SK-N-DZ (cell line): ENCODE results near the gene PIGM. TPM values are rescaled to one million over a fixed set of nuclear protein-coding genes. Genes with fewer than 3 reads are reported as not detected.

Experiments used
- DNase-seq: peaks from one replicate; pipeline ENCODE4 v3.0.0-alpha.2; 2015; ENCODE audit warnings: low spot score
- polyA plus RNA-seq, 2 experiments: library from polyadenylated mRNA; depleted of rRNA; stranded (reverse); fragments of >200 nt; gene quantifications; 2 replicates each; pipeline ENCODE4 v1.2.3, GENCODE V29; 2014

Gene PIGM
- polyA plus RNA-seq (2014; cell fraction: cytosol; rRNA removed): 6.8 and 7.4 TPM in 2 replicates
- 2.7 and 3.1 TPM in 2 replicates for polyA plus RNA-seq (2014; cell fraction: nucleus; rRNA removed)

DNA sequence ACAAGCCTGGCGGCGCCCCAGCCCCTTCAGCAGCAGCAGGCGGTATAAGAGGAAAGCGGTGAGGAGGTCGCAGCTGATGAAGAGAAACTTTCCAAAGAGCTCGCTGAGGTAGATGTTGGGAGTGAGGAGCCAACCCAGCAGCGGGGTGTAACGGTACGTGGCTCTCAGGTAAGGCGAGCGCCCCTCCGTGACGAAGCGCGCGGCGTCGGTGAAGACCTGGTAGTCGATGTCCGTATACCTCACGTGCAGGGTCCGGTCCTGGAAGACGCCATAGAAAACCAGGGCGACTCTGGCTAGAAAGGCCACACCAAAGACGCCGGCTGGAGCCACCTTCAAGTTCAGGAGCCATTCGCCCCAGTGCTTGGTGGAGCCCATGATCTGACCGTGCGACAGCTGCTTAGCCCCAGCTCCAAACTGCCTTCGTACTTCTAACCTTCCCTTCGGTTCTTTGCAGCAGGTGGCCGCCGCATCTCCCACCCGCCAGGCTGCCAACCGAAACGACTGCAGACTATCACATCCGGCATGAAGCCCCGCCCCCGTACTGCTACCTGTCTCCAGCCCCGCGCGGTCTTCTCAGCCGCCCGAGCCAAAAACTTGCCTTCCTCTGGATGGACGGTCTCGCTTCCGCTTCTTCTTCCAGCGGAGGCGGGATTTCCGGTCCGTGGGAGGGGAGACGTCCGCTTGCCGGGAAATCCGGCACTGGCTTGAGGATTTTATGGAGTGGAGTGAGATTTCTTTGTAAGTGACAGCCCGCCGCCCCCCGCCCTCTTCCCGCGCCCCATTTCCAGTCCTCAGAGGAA is at the start of gene PIGM:
PIGM (minus strand) TSS at position 626 of the 800 bp plus-strand sequence; CDS start at position 375, 251 bp downstream.
- peak; percentile 97 for DNase-seq

DNA sequence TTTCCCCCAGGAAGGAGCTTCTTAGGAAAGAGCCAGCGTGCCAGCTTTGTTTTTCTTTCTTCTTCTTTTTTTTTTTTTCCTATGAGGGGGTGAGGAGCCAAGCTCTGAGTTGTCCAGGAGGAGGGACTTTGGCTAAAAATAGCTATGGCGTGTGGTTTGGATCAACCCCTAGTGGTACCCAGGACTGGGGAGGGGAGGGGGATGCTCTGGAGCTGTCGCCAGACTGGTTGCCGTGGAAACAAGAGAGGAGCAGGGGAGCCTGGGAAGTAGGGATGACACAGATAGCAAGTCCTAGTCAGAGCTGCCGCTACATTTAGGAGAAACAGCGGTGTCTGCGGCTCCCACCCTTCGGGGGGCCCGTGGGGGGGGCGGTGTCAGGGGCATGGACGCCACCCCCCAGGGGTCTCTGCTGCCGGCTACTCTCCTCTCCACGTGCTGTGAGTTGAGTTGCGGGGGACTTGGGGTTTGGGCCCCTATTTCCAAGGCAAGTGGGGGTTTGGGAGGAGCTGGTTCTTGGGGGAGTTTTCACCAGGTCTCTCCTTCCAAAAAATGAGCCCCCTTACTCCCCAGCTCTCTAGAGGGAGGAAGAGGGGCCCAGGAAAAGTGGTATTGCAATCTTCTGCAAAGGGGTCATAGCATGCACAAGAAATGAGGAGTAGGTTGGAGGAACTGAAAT is 49.6 kb upstream of the PIGM start, which contains the start of gene KCNJ9:
KCNJ9 (plus strand) TSS at position 278 of the 676 bp plus-strand sequence. CDS start 2,493 bp downstream, outside the sequence.
- DNase-seq: peak; percentile 80

DNA sequence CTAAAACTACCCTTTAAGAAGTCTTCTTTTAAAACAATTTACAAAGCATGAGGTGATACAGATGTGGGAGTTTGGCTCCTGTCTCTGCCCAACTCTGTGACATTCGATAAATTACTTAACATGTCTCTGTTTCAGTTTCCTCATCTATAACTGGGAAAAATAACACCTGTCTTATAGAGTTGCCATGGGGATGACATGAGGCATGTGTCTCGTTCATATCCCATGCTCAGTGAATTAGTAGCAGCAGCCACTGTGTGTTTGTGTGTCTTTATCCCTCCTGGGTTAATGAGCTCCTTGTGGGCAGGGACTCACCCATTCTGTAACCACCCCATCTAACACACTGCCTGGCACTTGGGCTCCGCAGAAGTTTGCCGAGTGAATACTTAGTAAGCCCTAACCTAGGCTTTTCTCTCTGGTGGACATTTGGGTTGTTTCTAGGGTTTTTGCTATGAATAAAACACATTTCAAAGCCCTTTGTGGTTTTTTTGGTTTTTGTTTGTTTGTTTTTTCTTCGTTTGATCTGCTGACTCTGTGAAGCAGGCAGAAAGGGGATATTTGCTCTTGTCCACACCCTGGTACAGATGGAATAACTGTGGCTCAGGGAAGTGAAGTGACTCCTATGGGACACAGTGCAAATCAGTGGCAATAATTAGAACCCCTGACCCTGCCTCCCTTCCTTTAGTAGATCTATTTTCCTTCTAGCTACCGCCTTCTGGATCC is 48.8 kb upstream of the PIGM start:
- DNase-seq: no peak

DNA sequence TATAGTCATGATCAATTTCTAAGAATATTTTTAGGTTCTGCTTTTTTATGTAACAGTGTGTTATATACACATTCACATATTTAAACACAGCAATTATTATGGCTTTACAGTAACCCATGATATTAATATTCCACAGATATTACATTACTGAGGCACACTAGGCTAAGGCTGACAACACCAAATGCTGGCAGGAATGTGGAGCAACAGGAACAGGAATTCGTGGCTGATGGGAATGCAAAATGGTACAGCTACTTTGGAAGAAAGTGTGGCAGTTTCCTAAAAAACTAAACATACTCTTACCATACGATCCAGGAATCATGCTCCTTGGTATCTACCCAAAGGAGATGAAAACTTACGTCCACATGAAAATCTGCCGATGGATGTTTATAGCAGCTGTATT is 47.7 kb upstream of the PIGM start:
- no peak for DNase-seq

DNA sequence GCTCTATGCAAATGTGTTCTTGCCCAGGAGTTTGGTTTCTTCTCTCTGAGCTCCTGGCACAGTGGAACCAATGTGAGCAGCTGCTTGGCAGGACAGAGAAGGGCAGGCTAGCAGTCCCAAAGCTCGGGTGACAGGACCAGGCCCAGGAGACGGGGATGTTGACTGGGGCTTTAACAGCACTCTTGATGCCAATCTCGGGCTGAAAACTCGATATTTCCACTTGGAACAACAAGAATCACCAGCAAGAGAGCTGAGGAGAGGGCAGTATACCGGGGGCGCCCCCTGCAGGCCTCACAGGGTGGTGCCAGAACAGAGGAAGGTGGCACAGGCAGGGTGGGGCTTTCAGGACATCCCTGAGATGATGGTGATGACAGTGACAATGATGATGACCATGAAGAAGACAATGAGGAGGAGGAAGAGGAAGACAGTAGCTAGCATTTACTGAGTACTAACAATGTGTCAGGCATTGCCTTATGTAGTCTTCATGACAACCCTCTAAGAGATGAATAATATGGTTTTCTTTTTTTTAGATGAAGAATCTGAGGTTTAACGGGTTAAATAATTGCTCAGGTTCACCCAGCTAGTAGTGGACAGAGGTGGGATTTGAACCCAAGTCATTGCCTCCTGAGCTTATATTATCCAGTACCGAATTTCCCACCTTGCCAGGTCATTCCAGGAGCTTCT is 46.9 kb upstream of the PIGM start:
- no peak for DNase-seq

DNA sequence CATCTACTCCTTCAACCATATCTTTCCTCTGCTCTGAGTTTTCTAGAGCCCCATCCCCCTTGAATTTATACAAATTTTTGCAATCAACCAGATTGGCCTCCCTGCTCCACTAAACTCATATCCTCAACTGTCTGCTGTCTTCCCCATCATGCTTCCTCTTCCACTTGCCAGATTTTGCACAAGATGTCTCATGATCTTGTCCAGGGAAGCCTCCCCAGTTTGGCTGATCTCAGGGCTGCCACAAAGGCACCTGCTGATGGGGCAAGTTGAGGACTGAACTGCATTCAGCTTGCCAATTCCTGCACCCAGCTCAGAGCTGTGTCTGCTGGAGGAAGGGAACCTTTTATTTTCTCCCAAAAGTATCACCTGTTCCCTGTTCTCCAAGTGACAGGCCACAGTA is 45.7 kb upstream of the PIGM start:
- DNase-seq: no peak

DNA sequence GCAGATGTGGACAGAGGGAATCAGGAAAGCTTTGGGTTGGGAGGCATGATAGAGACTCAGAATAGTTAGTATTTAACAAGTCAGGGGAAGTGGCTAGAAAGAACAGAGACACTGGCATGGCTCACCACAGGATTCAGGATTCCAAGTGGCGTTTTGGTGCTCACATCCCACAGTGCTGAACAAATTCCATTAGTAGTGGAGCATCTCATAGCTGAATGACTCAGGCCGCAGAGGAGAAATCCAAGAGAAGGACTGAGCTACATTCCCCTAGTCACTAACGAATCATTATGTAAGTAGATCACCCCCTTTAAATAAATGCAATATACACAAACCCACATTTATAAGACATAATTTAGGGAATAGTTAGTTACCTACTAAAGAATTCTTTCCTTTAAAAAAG is 44.5 kb upstream of the PIGM start:
- no peak for DNase-seq

DNA sequence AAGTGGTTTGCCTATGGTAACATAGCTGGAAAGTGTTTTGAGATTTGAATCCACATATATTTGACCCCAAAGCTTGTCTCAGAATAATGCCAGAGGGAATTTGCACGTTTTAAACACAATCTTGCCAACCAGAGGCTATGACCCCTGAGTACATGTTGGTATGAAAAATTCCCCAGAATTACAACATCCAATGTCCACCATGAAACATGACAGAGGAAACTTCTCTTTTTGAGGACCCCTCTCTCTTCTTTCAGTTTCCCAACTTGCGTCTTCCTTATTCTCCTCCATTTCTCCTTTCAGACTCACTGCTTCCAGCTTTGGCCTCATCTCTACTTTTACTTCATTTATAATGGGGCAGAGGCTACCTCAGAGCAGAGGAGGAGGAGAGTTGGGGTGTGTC is 44.0 kb upstream of the PIGM start:
- no peak for DNase-seq

DNA sequence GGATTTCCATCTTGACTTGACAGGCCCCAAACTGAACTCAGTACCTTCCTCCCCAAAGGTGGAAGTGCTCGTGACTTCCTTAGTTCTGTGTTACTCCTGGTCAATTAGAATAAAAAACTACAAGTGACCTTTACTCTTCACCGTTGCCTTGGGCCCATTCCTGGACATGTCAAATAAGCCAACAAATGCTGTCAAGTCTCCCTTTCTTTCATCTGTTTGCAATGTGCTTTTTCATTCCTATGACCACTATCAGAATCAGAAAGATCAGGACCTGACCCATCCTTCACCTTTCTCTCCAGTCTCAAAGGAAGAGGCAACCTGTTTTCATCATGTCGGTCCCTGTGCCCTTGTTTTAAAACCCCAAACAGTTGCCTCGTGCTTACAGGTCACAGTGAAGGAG is 43.1 kb upstream of the PIGM start:
- DNase-seq: no peak

DNA sequence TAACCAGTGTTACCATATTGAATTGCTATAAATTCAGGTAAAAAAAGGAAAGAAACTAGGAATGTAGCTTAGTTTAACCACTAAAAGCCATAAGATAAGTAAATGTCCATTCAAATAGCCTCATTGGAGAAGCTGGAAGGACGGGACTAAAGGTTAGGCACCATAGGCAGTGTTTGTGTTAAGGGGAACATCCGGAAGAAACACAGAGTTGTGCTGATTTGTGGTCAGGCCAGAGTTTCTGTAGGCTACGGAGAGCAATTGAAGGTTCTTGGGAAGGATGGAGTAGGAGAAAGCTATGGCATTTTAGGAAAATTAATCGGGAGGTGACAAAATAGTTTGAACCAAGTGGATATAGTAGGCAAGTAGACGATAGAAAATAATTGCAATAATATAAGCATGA is 39.5 kb upstream of the PIGM start:
- no peak for DNase-seq

DNA sequence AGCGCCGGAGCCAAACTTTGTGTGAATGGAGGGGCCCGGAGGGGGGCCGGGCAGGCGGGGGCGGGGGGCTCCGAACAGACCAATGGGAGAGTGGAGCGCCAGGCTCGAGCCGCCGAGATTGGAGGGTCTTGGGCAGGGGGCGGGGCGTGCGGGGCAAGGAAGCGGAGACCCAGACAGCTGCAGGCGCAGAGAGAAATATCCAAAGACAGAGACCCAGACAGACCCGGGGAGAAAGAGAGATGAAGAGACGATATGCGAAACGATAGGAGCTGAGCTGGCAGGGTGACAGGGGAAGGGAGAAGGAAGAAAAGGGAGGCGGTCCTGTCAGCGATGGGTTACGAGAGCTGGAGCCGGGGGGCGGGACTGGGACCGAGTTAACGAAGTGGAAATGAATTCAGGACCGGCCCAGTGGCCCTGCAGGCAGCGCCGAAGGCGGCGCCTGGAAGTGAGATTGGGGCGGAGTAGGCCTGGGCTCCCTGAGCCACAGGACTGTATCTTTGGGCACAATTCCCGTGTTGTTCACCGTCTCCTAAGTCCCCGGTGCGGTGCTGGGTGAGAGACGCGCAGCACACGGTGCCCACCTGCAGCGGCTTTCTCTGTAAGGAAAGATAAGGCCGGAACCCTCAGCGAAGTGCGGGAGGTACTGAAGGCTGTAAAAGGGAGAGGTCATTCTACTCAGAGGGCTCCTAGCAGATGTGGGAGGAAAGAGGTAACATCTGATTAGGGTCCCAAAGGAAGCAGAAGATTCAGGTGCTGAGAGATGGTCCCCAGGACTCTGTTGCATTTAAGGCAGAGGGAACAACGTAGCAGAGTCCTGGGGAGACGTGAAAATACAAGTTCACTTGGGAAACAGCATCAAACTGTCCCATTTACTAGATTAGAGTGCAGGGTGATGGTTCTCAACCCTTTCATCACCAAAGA is 38.7 kb upstream of the PIGM start:
- peak; percentile 62 for DNase-seq

DNA sequence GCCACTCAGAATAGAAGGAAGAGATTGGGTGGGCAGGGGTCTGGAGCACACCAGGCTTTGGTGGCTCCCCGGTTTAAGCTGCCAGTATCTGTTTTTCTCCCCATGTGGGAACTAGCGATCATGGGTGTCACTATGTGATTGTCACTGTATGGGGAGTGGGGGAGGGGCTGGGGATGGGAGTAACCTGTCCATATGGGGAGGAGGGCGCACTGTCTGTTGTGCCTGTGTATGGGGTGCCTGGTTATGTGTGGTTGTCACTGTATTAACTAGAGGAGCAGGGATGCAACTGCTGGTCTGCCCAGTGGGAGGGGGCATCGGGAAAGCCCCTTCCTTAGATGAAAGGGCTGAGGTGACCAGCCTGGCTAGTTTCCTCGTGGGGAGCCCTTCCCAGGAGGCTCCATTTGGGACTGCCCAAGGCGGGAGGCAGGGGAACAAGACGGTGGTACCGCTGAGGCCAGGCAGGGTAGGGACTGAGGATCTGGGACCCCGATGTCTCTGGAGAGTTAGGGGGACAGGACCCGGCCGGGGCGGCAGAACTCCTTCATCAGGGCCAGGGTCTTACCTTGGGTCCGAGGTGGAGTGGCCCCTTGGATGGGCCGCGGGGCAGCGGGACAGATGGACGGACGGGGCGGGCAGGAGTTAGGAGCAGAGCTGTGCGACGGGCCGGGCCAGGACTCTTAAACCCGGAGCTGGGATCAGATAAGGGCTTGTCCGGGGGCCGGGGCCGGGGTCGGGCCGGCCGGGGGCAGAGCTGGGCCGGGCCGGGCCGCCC is 37.9 kb upstream of the PIGM start, which contains the start of gene KCNJ10:
KCNJ10 (minus strand) TSS at position 701 of the 772 bp plus-strand sequence. CDS start 27,628 bp downstream, outside the sequence.
- DNase-seq: no peak

DNA sequence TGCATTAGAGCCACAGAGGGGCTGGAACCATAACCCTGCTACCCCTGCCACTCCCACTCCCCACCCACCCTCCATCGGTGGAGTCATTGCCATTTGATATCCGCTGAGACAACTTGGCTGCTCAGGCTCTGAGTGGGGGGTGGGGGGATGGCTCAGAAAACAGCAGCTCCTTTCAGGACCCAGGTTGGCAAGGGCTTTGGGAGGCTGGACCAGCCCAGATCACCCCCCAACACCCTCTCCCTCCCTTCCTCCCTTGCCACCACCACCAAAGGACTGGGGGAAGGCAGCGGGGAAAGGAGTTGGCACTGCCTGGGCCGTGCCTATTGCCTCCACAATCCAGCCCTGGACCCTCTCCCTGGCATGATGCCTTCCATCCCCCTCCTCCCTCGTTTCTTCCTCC is 36.4 kb upstream of the PIGM start:
- DNase-seq: no peak

DNA sequence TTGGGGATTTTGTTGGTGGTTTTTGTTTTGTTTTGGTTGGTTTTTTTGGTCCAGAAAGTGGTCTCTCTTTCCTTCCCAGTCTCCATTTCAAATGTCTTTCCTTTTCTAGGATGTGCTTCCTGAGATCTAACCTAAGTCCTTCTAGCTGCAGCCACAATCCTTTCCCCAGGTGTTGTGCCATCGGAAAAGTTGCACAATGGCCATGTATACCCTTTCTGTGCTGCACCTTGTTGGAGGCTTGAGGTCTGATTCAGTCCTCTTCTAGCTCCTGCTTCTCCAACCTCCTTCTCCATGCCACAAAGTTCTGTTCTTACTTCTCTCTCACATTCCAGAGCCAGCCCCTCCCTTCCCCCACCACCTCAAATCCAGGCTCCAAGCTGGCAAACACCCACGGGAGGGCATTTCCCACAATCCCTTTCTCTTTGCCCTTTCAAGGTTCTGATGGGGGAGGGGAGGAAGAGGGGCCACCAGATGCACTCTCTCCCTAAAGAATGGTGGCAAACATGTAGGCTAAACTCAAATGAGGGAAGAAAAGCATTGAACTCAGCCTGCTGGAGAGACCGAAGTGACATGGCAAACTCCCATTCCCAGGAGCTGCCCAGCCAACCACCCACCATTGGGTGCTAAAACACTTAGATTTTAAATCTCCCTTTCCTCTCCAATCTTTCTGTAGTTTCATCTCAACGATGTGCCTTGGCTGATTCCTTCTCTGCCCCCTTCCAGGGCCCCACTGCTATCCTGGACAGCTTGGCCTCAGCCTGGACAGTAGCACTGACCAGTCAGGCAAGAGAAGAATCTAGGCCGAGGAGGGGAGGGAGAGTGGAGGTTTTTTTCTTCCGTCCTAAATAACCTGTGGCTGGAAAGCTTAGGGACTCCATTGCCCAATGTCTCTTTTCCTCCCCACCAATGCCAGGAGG is 35.3 kb upstream of the PIGM start:
- no peak for DNase-seq

DNA sequence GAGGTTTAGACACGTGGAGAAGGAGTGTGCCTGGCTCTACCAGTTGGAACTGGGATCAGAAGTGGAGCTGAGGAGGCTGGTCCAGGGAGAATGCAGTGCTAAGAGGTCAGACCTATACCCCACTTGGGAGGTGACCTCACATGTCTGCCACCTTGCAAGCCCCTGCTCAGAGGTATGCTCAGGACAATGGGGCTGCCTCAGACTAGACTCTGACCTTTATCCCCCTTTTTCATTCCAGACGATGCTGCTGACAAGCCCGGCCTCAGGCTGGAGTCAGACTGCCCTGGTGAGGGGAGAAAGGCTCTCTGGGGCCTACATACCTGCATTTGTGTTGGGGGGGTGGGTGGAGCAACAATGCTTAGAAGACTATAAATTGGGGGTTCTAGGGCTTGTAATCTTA is 33.0 kb upstream of the PIGM start:
- DNase-seq: no peak

DNA sequence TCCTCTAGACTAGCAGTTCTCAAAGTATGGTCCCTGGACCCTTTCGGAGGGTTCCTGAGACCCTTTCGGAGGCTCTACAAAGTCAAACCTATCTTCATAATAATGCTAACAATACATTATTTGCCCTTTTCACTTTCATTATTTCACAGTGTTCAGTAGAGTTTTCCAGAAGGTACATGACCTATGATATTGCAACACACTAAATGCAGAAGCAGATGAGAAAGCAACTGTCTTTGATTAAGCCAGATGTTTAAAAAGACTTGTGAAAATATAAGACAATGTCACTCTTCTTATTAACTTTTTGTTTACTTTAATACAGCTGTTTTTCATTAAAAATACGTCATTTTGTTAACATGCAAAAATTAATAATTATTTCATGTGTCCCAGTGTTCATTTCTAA is 32.4 kb upstream of the PIGM start:
- DNase-seq: no peak

DNA sequence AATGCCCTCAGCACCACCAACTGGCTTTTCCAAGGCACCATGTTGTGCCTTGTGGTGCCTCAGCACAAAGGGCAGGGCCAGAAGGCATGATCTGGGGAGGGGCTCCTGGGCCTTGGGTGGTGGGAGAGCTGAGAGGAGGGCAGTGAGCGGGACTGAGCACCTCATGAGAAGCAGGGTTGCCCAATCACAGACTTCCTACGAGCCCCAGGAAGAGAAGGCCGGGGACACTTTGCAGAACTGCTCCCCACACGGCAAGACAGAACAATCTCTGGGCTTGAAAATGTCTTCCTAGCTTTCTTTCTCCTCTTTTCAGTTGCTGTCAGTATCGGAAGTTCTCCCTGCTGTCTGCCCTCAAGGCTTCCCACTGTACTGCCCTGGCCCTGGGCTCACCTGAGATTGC is 31.4 kb upstream of the PIGM start:
- DNase-seq: no peak

DNA sequence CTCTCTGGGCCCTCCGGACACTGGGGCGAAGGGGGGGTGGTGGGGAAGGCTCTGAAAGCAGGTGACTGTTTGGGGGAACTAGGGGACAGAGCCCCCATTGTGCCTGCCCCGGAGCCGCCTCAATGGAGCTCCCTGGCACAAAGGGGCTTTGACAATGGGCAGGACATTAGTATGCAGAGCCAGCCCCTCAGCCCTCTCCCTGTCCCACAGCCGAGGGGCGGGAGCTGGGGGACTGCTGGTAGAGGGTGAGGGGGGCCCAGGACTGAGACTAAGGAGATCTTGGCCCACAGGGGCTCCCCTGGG is 30.4 kb upstream of the PIGM start:
- no peak for DNase-seq
